Tibial nerve (tissue), 4 donors: Measurements from ENCODE around the gene MLXIP.

Experiments
- EP300 ChIP-seq, 2 donors: sonication (generic); formaldehyde crosslinking; IDR thresholded peaks; one replicate each; pipeline ENCODE4 v1.6.1; 2017; ENCODE audit warnings: antibody characterized with exemption in 2 of 2, mild to moderate bottlenecking in 1 of 2
- TF ChIP-seq, protein P1 (sequence below), 5 experiments: fragments of 200-600 bp in 3 of 5; fragments of 450-650 bp in 2 of 5; sonication (generic) in 3 of 5; IDR thresholded peaks; one replicate each; pipeline ENCODE4 v1.5.1; 2016 to 2019; ENCODE audit warnings: antibody characterized with exemption in 5 of 5, mild to moderate bottlenecking in 3 of 5, moderate library complexity in 2 of 5

DNA sequence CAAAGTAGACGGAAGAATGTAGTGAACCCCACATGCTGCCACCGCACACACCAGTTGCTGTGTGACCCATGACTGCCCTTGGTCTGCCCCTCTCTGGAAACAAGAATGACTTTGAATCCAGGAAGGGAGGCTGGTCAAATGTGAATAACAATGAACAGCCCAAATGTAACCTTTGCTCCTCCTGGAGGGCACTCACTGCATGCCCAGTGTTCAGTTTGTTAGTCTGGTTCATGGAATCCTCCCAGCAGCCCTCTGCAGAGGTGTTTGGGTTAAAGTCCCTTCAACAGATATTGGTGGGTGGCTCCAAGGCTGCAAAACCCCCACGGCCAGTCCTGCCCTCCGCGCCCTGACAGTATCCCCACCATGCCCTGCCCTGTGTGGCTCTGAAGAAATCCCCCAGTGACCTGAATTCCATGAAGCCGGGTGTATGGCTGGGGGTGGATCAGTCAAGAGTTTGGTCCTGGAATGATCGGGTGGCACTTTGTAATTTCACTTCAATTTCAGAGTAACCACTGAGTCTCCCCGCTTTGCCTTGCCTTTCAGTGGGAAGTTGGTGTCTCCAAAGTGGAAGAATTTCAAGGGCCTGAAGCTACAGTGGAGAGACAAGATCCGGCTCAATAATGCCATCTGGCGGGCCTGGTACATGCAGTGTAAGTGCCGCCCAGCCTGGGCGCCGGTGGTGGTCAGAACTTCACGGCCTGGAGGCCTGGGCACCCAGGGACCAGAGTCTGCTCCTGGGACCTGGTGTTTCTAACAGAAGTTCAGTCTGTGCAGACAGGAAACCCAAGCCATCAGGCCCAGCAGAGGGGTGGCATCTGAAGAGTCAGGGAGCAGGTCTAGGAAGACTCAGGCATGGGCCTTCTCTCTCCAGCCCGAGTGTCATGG is 48.4 kb downstream of the MLXIP start:
- TF ChIP-seq EP300 (IDR thresholded peaks at IDR 0.05): no peak
- TF ChIP-seq, protein P1, sequence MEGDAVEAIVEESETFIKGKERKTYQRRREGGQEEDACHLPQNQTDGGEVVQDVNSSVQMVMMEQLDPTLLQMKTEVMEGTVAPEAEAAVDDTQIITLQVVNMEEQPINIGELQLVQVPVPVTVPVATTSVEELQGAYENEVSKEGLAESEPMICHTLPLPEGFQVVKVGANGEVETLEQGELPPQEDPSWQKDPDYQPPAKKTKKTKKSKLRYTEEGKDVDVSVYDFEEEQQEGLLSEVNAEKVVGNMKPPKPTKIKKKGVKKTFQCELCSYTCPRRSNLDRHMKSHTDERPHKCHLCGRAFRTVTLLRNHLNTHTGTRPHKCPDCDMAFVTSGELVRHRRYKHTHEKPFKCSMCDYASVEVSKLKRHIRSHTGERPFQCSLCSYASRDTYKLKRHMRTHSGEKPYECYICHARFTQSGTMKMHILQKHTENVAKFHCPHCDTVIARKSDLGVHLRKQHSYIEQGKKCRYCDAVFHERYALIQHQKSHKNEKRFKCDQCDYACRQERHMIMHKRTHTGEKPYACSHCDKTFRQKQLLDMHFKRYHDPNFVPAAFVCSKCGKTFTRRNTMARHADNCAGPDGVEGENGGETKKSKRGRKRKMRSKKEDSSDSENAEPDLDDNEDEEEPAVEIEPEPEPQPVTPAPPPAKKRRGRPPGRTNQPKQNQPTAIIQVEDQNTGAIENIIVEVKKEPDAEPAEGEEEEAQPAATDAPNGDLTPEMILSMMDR (IDR thresholded peaks at IDR 0.05): peak; percentile 12 to 35 (median 31)
